Activated CD8-positive, alpha-beta memory T cell treated with anti-CD3 and anti-CD28 coated beads for 36 hours (primary cell): ENCODE data around the gene LGALSL. TPM values are rescaled to one million over a fixed set of nuclear protein-coding genes. Genes with fewer than 3 reads are reported as not detected.

Source experiments
- total RNA-seq, 2 experiments: library from RNA; stranded (reverse); gene quantifications; one replicate each; pipeline ENCODE4 v1.2.3, GENCODE V29; 2021

The LGALSL gene
- total RNA-seq, 2 experiments from 2014 or later, result 0.76 to 1.4 TPM

Other genes starting within 250 kb of the LGALSL start
- 10 to 100 TPM; 37.0 to 39.4 TPM for gene AFTPH, start 70.2 kb downstream of the LGALSL start, total RNA-seq
- gene SERTAD2, start 199.8 kb downstream of the LGALSL start, total RNA-seq, result 10 to 100 TPM; 21.7 to 22.7 TPM